K562 (cell line): ENCODE data around the gene PRICKLE2. TPM values are rescaled to one million over a fixed set of nuclear protein-coding genes. Genes with fewer than 3 reads are reported as not detected.

Experiments used
- CHD2 ChIP-seq: IDR thresholded peaks from 2 replicates; pipeline ENCODE4 v1.6.1; 2011; ENCODE audit warnings: low read depth, low read length
- polyA plus RNA-seq, 8 experiments: library from polyadenylated mRNA; depleted of rRNA in 4 of 8; stranded (reverse) in 5 of 8; unstranded in 3 of 8; fragments of >200 nt; fragmentation: Nextera tagmentation in 2 of 8; fragmentation: Illumina TruSeq in 1 of 8; extraction: Ambion mirVana in 2 of 8; extraction: Trizol in 1 of 8; gene quantifications; 2 replicates each; pipeline versions ENCODE4 v1.2.1 to v1.2.3, GENCODE V29; 2011 to 2014; ENCODE audit warnings: inconsistent platforms in 1 of 8, missing spikeins in 1 of 8
- total RNA-seq, 7 experiments: library from RNA; depleted of rRNA in 6 of 7; stranded (reverse); fragments of >200 nt in 6 of 7; fragmentation: Illumina TruSeq in 2 of 7; extraction: Trizol in 2 of 7; gene quantifications; 2 replicates each; pipeline versions ENCODE4 v1.2.1 to v1.2.3, GENCODE V29; 2011 to 2021; ENCODE audit warnings: low replicate concordance in 1 of 7
- TF ChIP-seq, protein P1 (sequence below): fragments of 200-600 bp; sonication (generic); IDR thresholded peaks from one replicate; pipeline ENCODE4 v1.6.1; 2012; ENCODE audit warnings: mild to moderate bottlenecking, low read depth, low read length, inconsistent platforms
- TF ChIP-seq, protein P2 (sequence below), 3 experiments: fragments of 200-800 bp in 1 of 3; fragments of 250-450 bp in 1 of 3; fragments of 450-650 bp in 1 of 3; sonication (Bioruptor Pico) in 1 of 3; sonication (Bioruptor generic) in 1 of 3; formaldehyde crosslinking in 1 of 3; IDR thresholded peaks; 2 replicates each; pipeline versions ENCODE4 v1.6.1 to v1.8.0; 2016 to 2022; ENCODE audit warnings: mild to moderate bottlenecking in 2 of 3, missing genetic modification characterization in 2 of 3, missing compliant biosample characterization in 1 of 3, moderate library complexity in 1 of 3

The PRICKLE2 gene
- total and polyA plus RNA-seq, 9 of the 15 experiments (the other 6 are each of a cell fraction or from before 2014, with no cell fraction given), result 0.07 to 0.09 TPM; not detected in 7

DNA sequence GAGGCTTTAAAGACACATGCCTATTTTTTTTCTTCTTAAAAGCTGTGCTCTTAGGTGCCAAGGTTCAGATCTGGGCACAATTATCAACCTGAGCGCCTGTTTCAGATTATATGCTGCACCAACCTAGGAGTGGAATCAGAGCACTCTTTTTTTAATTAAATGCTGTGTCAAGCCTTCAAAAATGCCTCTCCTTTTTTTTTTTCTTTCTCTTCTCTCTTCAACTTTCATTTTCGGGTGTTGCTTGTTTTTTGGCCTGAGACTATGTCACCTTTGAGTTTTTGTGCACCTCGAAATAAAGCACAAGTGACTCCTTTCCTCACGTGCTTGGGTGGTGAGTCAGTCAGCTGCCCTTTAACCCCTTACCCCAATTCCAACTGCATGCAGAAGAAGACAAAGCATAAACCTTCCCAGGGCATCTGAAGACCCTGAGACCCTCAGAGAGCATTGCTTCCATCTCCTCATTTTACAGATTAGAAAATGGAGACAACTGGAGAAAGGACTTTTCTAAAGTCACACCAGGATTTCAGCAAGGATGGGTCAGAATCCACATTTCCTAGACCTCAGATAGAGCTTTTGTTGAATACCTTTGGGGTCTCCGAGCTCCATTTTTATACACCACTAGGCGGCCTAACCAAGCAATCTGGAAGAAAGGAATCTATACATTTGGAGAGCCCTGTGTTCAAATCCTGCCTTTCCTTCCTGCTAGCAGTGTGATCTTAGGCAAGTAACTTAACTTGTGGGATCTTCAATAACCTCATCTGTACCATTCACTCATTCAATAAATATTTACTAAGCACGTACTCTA lies 631 bp upstream of the PRICKLE2 start (continued):
- TF ChIP-seq, protein P1, sequence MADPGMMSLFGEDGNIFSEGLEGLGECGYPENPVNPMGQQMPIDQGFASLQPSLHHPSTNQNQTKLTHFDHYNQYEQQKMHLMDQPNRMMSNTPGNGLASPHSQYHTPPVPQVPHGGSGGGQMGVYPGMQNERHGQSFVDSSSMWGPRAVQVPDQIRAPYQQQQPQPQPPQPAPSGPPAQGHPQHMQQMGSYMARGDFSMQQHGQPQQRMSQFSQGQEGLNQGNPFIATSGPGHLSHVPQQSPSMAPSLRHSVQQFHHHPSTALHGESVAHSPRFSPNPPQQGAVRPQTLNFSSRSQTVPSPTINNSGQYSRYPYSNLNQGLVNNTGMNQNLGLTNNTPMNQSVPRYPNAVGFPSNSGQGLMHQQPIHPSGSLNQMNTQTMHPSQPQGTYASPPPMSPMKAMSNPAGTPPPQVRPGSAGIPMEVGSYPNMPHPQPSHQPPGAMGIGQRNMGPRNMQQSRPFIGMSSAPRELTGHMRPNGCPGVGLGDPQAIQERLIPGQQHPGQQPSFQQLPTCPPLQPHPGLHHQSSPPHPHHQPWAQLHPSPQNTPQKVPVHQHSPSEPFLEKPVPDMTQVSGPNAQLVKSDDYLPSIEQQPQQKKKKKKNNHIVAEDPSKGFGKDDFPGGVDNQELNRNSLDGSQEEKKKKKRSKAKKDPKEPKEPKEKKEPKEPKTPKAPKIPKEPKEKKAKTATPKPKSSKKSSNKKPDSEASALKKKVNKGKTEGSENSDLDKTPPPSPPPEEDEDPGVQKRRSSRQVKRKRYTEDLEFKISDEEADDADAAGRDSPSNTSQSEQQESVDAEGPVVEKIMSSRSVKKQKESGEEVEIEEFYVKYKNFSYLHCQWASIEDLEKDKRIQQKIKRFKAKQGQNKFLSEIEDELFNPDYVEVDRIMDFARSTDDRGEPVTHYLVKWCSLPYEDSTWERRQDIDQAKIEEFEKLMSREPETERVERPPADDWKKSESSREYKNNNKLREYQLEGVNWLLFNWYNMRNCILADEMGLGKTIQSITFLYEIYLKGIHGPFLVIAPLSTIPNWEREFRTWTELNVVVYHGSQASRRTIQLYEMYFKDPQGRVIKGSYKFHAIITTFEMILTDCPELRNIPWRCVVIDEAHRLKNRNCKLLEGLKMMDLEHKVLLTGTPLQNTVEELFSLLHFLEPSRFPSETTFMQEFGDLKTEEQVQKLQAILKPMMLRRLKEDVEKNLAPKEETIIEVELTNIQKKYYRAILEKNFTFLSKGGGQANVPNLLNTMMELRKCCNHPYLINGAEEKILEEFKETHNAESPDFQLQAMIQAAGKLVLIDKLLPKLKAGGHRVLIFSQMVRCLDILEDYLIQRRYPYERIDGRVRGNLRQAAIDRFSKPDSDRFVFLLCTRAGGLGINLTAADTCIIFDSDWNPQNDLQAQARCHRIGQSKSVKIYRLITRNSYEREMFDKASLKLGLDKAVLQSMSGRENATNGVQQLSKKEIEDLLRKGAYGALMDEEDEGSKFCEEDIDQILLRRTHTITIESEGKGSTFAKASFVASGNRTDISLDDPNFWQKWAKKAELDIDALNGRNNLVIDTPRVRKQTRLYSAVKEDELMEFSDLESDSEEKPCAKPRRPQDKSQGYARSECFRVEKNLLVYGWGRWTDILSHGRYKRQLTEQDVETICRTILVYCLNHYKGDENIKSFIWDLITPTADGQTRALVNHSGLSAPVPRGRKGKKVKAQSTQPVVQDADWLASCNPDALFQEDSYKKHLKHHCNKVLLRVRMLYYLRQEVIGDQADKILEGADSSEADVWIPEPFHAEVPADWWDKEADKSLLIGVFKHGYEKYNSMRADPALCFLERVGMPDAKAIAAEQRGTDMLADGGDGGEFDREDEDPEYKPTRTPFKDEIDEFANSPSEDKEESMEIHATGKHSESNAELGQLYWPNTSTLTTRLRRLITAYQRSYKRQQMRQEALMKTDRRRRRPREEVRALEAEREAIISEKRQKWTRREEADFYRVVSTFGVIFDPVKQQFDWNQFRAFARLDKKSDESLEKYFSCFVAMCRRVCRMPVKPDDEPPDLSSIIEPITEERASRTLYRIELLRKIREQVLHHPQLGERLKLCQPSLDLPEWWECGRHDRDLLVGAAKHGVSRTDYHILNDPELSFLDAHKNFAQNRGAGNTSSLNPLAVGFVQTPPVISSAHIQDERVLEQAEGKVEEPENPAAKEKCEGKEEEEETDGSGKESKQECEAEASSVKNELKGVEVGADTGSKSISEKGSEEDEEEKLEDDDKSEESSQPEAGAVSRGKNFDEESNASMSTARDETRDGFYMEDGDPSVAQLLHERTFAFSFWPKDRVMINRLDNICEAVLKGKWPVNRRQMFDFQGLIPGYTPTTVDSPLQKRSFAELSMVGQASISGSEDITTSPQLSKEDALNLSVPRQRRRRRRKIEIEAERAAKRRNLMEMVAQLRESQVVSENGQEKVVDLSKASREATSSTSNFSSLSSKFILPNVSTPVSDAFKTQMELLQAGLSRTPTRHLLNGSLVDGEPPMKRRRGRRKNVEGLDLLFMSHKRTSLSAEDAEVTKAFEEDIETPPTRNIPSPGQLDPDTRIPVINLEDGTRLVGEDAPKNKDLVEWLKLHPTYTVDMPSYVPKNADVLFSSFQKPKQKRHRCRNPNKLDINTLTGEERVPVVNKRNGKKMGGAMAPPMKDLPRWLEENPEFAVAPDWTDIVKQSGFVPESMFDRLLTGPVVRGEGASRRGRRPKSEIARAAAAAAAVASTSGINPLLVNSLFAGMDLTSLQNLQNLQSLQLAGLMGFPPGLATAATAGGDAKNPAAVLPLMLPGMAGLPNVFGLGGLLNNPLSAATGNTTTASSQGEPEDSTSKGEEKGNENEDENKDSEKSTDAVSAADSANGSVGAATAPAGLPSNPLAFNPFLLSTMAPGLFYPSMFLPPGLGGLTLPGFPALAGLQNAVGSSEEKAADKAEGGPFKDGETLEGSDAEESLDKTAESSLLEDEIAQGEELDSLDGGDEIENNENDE, result no peak
- TF ChIP-seq CHD2, result no peak
- TF ChIP-seq, protein P2, sequence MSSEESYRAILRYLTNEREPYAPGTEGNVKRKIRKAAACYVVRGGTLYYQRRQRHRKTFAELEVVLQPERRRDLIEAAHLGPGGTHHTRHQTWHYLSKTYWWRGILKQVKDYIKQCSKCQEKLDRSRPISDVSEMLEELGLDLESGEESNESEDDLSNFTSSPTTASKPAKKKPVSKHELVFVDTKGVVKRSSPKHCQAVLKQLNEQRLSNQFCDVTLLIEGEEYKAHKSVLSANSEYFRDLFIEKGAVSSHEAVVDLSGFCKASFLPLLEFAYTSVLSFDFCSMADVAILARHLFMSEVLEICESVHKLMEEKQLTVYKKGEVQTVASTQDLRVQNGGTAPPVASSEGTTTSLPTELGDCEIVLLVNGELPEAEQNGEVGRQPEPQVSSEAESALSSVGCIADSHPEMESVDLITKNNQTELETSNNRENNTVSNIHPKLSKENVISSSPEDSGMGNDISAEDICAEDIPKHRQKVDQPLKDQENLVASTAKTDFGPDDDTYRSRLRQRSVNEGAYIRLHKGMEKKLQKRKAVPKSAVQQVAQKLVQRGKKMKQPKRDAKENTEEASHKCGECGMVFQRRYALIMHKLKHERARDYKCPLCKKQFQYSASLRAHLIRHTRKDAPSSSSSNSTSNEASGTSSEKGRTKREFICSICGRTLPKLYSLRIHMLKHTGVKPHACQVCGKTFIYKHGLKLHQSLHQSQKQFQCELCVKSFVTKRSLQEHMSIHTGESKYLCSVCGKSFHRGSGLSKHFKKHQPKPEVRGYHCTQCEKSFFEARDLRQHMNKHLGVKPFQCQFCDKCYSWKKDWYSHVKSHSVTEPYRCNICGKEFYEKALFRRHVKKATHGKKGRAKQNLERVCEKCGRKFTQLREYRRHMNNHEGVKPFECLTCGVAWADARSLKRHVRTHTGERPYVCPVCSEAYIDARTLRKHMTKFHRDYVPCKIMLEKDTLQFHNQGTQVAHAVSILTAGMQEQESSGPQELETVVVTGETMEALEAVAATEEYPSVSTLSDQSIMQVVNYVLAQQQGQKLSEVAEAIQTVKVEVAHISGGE (CRISPR knock-in tag; IDR thresholded peaks at IDR 0.05), result peak in 1 of 3 experiments; percentile 9; a peak in 1 of 6 replicates
